DOHH2 (cell line): ENCODE measurements around the gene NPLOC4.

Experiments
- H3F3A ChIP-seq: fragments of 200-600 bp; sonication (generic), shearing (Covaris generic); 2 replicates; pipeline ENCODE4 v1.6.0; 2016; ENCODE audit warnings: antibody characterized with exemption, mild to moderate bottlenecking; ENCODE audit not compliant: control insufficient read depth, insufficient read depth
- H3K27ac ChIP-seq: fragments of 200-600 bp; sonication (generic); 2 replicates; pipeline ENCODE4 v1.5.1; 2014; ENCODE audit warnings: low read depth, mild to moderate bottlenecking, low read length, moderate library complexity
- H3K27me3 ChIP-seq: fragments of 200-600 bp; sonication (generic); 2 replicates; pipeline ENCODE4 v1.6.1; 2014; ENCODE audit warnings: mild to moderate bottlenecking, low read length, mixed read lengths; ENCODE audit not compliant: control insufficient read depth
- H3K36me3 ChIP-seq: fragments of 200-600 bp; sonication (generic); 2 replicates; pipeline ENCODE4 v1.6.1; 2014; ENCODE audit warnings: mild to moderate bottlenecking, low read length, moderate library complexity, mixed read lengths; ENCODE audit not compliant: control insufficient read depth
- H3K4me1 ChIP-seq: fragments of 200-600 bp; sonication (generic); 2 replicates; pipeline ENCODE4 v1.6.1; 2014; ENCODE audit warnings: mild to moderate bottlenecking, low read length, mixed read lengths; ENCODE audit not compliant: control insufficient read depth
- H3K4me2 ChIP-seq: fragments of 200-600 bp; sonication (generic); 2 replicates; pipeline ENCODE4 v1.6.0; 2014; ENCODE audit warnings: mild to moderate bottlenecking, low read length, moderate library complexity
- H3K4me3 ChIP-seq: fragments of 200-600 bp; sonication (generic); 2 replicates; pipeline ENCODE4 v1.5.1; 2014; ENCODE audit warnings: mild to moderate bottlenecking, low read length, mixed read lengths
- H3K79me2 ChIP-seq: fragments of 200-600 bp; sonication (generic); 2 replicates; pipeline ENCODE4 v1.6.1; 2014; ENCODE audit warnings: mild to moderate bottlenecking, low read length, mixed read lengths; ENCODE audit not compliant: control insufficient read depth
- H3K9me2 ChIP-seq: fragments of 200-600 bp; sonication (generic); replicated peaks from 2 replicates; pipeline ENCODE4 v1.6.1; 2014; ENCODE audit warnings: mild to moderate bottlenecking, low read length, mixed read lengths; ENCODE audit not compliant: control insufficient read depth
- H3K9me3 ChIP-seq: fragments of 200-600 bp; sonication (generic); 2 replicates; pipeline ENCODE4 v1.6.1; 2014; ENCODE audit warnings: antibody characterized with exemption, low read length, mixed read lengths; ENCODE audit not compliant: control insufficient read depth, insufficient read depth
- H4K20me1 ChIP-seq: fragments of 200-600 bp; sonication (generic); 2 replicates; pipeline ENCODE4 v1.6.0; 2014; ENCODE audit warnings: low read depth, mild to moderate bottlenecking, antibody characterized with exemption, low read length, moderate library complexity; ENCODE audit not compliant: control insufficient read depth, insufficient read depth
- EZH2phosphoT487 ChIP-seq: fragments of 200-600 bp; sonication (generic); IDR thresholded peaks from 2 replicates; pipeline ENCODE4 v1.6.1; 2017; ENCODE audit warnings: borderline replicate concordance, mild to moderate bottlenecking, antibody characterized with exemption, low read length, moderate library complexity, mixed read lengths
- TF ChIP-seq, protein P1 (sequence below): fragments of 200-600 bp; sonication (generic); IDR thresholded peaks from one replicate; pipeline ENCODE4 v1.5.1; 2014; ENCODE audit warnings: antibody characterized with exemption, mild to moderate bottlenecking, low read depth, low read length; ENCODE audit not compliant: poor library complexity, severe bottlenecking

NPLOC4 gene

GRCh38 chr17:81529437-81529803 is 107.5 kb downstream of the NPLOC4 start:
- Histone ChIP-seq H3K4me1 (peaks cover 8% of the 10 kb centered on the region), H3K4me2 (no peak overlapping the region), H3K9me3 (peaks cover 21% of the 10 kb centered on the region; the same call in 1 of the 2 replicates), H3K36me3 (no peaks in the 10 kb centered on the region), H3K4me3 (no peak overlapping the region), H4K20me1 (no peaks in the 10 kb centered on the region), H3K79me2 (no peaks in the 10 kb centered on the region), H3K27me3 (peaks cover 2% of the 10 kb centered on the region; the same call in 1 of the 2 replicates), H3K27ac (no peak overlapping the region), H3K9me2 (no peaks in the 10 kb centered on the region), H3F3A (no peaks in the 10 kb centered on the region)
- TF ChIP-seq EZH2phosphoT487 = no peak
- TF ChIP-seq, protein P1, sequence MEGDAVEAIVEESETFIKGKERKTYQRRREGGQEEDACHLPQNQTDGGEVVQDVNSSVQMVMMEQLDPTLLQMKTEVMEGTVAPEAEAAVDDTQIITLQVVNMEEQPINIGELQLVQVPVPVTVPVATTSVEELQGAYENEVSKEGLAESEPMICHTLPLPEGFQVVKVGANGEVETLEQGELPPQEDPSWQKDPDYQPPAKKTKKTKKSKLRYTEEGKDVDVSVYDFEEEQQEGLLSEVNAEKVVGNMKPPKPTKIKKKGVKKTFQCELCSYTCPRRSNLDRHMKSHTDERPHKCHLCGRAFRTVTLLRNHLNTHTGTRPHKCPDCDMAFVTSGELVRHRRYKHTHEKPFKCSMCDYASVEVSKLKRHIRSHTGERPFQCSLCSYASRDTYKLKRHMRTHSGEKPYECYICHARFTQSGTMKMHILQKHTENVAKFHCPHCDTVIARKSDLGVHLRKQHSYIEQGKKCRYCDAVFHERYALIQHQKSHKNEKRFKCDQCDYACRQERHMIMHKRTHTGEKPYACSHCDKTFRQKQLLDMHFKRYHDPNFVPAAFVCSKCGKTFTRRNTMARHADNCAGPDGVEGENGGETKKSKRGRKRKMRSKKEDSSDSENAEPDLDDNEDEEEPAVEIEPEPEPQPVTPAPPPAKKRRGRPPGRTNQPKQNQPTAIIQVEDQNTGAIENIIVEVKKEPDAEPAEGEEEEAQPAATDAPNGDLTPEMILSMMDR = no peak

- TF ChIP-seq, protein P1 = no peak
- no peak for TF ChIP-seq EZH2phosphoT487
- Histone ChIP-seq H3K4me2 (no peak overlapping the region), H4K20me1 (no peaks in the 10 kb centered on the region)
These were observed 108.1 kb downstream of the NPLOC4 start for GRCh38 chr17:81528651-81529436.

GRCh38 chr17:81528384-81528650 is 108.6 kb downstream of the NPLOC4 start:
- Histone ChIP-seq H3K4me3 (no peak overlapping the region), H3K9me2 (no peaks in the 10 kb centered on the region), H3K27me3 (peaks cover 5% of the 10 kb centered on the region; the same call in 1 of the 2 replicates), H3K27ac (no peak overlapping the region), H3K9me3 (peaks cover 21% of the 10 kb centered on the region; the same call in 1 of the 2 replicates), H3K4me2 (no peak overlapping the region), H3K4me1 (peaks cover under 1% of the 10 kb centered on the region), H3K79me2 (no peaks in the 10 kb centered on the region), H3K36me3 (no peaks in the 10 kb centered on the region), H4K20me1 (no peaks in the 10 kb centered on the region), H3F3A (no peaks in the 10 kb centered on the region)
- TF ChIP-seq, protein P1 = no peak
- no peak for TF ChIP-seq EZH2phosphoT487

More at GRCh38 chr17:81528651-81529436, 108.1 kb downstream of the NPLOC4 start:
- no peaks in the 10 kb centered on the region for H3K9me2 ChIP-seq
- H3F3A ChIP-seq = no peaks in the 10 kb centered on the region
- peaks cover 6% of the 10 kb centered on the region for H3K4me1 ChIP-seq
- H3K79me2 ChIP-seq = no peaks in the 10 kb centered on the region
- H3K9me3 ChIP-seq = peaks cover 21% of the 10 kb centered on the region; the same call in 1 of the 2 replicates
- no peaks in the 10 kb centered on the region for H3K36me3 ChIP-seq
- H3K27ac ChIP-seq = no peak overlapping the region
- H3K4me3 ChIP-seq = no peak overlapping the region
- peaks cover 5% of the 10 kb centered on the region; the same call in 1 of the 2 replicates for H3K27me3 ChIP-seq
